HG02610 (cell line): Measurements from ENCODE around the gene TBC1D25.

Experiments
- ATAC-seq: cut with Tn5 transposase; IDR thresholded peaks from one replicate; pipeline ENCODE4 v1.9.1; 2021; ENCODE audit warnings: mild to moderate bottlenecking, moderate library complexity; ENCODE audit not compliant: unreplicated experiment

The TBC1D25 gene

GRCh38 chrX:48599341-48599740 lies 59.8 kb downstream of the TBC1D25 start:
- ATAC-seq = no peak

GRCh38 chrX:48600226-48600625 lies 60.7 kb downstream of the TBC1D25 start:
- no peak for ATAC-seq

- no peak for ATAC-seq
Observed at GRCh38 chrX:48601741-48602394, 62.4 kb downstream of the TBC1D25 start.

GRCh38 chrX:48604701-48605100 lies 65.2 kb downstream of the TBC1D25 start:
- ATAC-seq = no peak

GRCh38 chrX:48606091-48606490 lies 66.6 kb downstream of the TBC1D25 start:
- no peak for ATAC-seq

GRCh38 chrX:48611703-48612102 lies 72.2 kb downstream of the TBC1D25 start:
- no peak for ATAC-seq
